Adipocyte (in vitro differentiated cells): ENCODE results near the gene RUSF1.

Source experiments
- DNase-seq: peaks from one replicate; pipeline ENCODE4 v3.0.0-alpha.2; 2015; ENCODE audit warnings: low read depth
- H3K27me3 ChIP-seq: replicated peaks from 2 replicates; pipeline ENCODE4 v1.7.0; 2013; ENCODE audit warnings: mild to moderate bottlenecking, low read length, moderate library complexity; ENCODE audit not compliant: control insufficient read depth, insufficient read depth
- H3K36me3 ChIP-seq: 2 replicates; pipeline ENCODE4 v1.7.0; 2013; ENCODE audit warnings: low read length, mild to moderate bottlenecking, moderate library complexity; ENCODE audit not compliant: control insufficient read depth, insufficient read depth, severe bottlenecking
- H3K4me1 ChIP-seq: 2 replicates; pipeline ENCODE4 v1.7.0; 2013; ENCODE audit warnings: mild to moderate bottlenecking, low read length, moderate library complexity; ENCODE audit not compliant: control insufficient read depth, insufficient read depth
- H3K4me3 ChIP-seq: 2 replicates; pipeline ENCODE4 v1.7.0; 2013; ENCODE audit warnings: mild to moderate bottlenecking, low read length, moderate library complexity
- H3K9ac ChIP-seq: 2 replicates; pipeline ENCODE4 v1.7.0; 2013; ENCODE audit warnings: mild to moderate bottlenecking, low read length, moderate library complexity
- H3K9me3 ChIP-seq: 2 replicates; pipeline ENCODE4 v1.7.0; 2013; ENCODE audit warnings: mild to moderate bottlenecking, low read length, moderate library complexity; ENCODE audit not compliant: control insufficient read depth

RUSF1 gene

GRCh38 chr16:31473264-31473984, 34.8 kb downstream of the RUSF1 start:
- H3K36me3 ChIP-seq: peaks cover 21% of the 10 kb centered on the region
- no peaks in the 10 kb centered on the region for H3K27me3 ChIP-seq
- no peaks in the 10 kb centered on the region for H3K9me3 ChIP-seq

GRCh38 chr16:31472709-31473203, 35.4 kb downstream of the RUSF1 start:
- peak overlapping the region; percentile 94 for H3K9ac ChIP-seq
- no peaks in the 10 kb centered on the region for H3K27me3 ChIP-seq
- H3K4me1 ChIP-seq: peaks cover 27% of the 10 kb centered on the region
- H3K9me3 ChIP-seq: no peaks in the 10 kb centered on the region
- peak; percentile 89 for DNase-seq
- peak overlapping the region; percentile 87 for H3K4me3 ChIP-seq
- H3K36me3 ChIP-seq: peaks cover 16% of the 10 kb centered on the region

More at GRCh38 chr16:31473264-31473984, 34.8 kb downstream of the RUSF1 start:
- Histone ChIP-seq H3K9ac (no peak overlapping the region), H3K4me3 (peak overlapping the region; percentile 87), H3K4me1 (peaks cover 27% of the 10 kb centered on the region)
- DNase-seq: no peak

- DNase-seq: peak; percentile 90
- H3K27me3 ChIP-seq: no peaks in the 10 kb centered on the region
- H3K9me3 ChIP-seq: no peaks in the 10 kb centered on the region
- peaks cover 27% of the 10 kb centered on the region for H3K4me1 ChIP-seq
- H3K4me3 ChIP-seq: peak within 1 kb of the TSS; percentile 87
- H3K9ac ChIP-seq: peak within 1 kb of the TSS; percentile 94
- peaks cover 14% of the 10 kb centered on the region for H3K36me3 ChIP-seq
Measured at GRCh38 chr16:31471875-31472708, 36.1 kb downstream of the RUSF1 start, which contains the start of gene TGFB1I1. Gene TGFB1I1, plus strand, starts transcription at chr16:31472152. Its CDS starts 37 bp downstream, at chr16:31472189.

- no peaks in the 10 kb centered on the region for H3K27me3 ChIP-seq
- H3K36me3 ChIP-seq: peaks cover 18% of the 10 kb centered on the region
- peaks cover 27% of the 10 kb centered on the region for H3K4me1 ChIP-seq
- peak; percentile 33 for DNase-seq
- peak overlapping the region; percentile 94 for H3K9ac ChIP-seq
- no peaks in the 10 kb centered on the region for H3K9me3 ChIP-seq
- H3K4me3 ChIP-seq: peak overlapping the region; percentile 87
Measured at GRCh38 chr16:31471241-31471874, 36.8 kb downstream of the RUSF1 start.

- Histone ChIP-seq H3K9ac (no peak overlapping the region), H3K36me3 (peaks cover 18% of the 10 kb centered on the region), H3K9me3 (no peaks in the 10 kb centered on the region), H3K27me3 (no peaks in the 10 kb centered on the region), H3K4me3 (no peak overlapping the region), H3K4me1 (peaks cover 27% of the 10 kb centered on the region)
- DNase-seq: no peak
Measured at GRCh38 chr16:31470615-31471014, 37.6 kb downstream of the RUSF1 start.

GRCh38 chr16:31467858-31468257, 40.3 kb downstream of the RUSF1 start:
- Histone ChIP-seq H3K36me3 (peaks cover 26% of the 10 kb centered on the region), H3K4me1 (peaks cover 11% of the 10 kb centered on the region), H3K9me3 (no peaks in the 10 kb centered on the region), H3K27me3 (no peaks in the 10 kb centered on the region), H3K9ac (no peak overlapping the region), H3K4me3 (no peak overlapping the region)
- no peak for DNase-seq

- H3K9ac ChIP-seq: no peak overlapping the region
- H3K4me3 ChIP-seq: no peak overlapping the region
- DNase-seq: no peak
- H3K36me3 ChIP-seq: peaks cover 32% of the 10 kb centered on the region
- no peaks in the 10 kb centered on the region for H3K27me3 ChIP-seq
- no peaks in the 10 kb centered on the region for H3K9me3 ChIP-seq
- peaks cover 7% of the 10 kb centered on the region for H3K4me1 ChIP-seq
Measured at GRCh38 chr16:31467151-31467773, 40.9 kb downstream of the RUSF1 start.

- no peaks in the 10 kb centered on the region for H3K9me3 ChIP-seq
- H3K4me1 ChIP-seq: peaks cover 3% of the 10 kb centered on the region
- no peak overlapping the region for H3K9ac ChIP-seq
- H3K27me3 ChIP-seq: no peaks in the 10 kb centered on the region
- H3K36me3 ChIP-seq: peaks cover 37% of the 10 kb centered on the region
- no peak overlapping the region for H3K4me3 ChIP-seq
- DNase-seq: no peak
Measured at GRCh38 chr16:31466381-31466841, 41.8 kb downstream of the RUSF1 start.

GRCh38 chr16:31465788-31466370, 42.3 kb downstream of the RUSF1 start:
- no peaks in the 10 kb centered on the region for H3K27me3 ChIP-seq
- H3K36me3 ChIP-seq: peaks cover 37% of the 10 kb centered on the region

GRCh38 chr16:31464781-31465260, 43.4 kb downstream of the RUSF1 start:
- Histone ChIP-seq H3K27me3 (no peaks in the 10 kb centered on the region), H3K4me3 (no peak overlapping the region), H3K9me3 (no peaks in the 10 kb centered on the region), H3K36me3 (peaks cover 37% of the 10 kb centered on the region), H3K4me1 (peaks cover 9% of the 10 kb centered on the region), H3K9ac (no peak overlapping the region)
- no peak for DNase-seq

More at GRCh38 chr16:31465788-31466370, 42.3 kb downstream of the RUSF1 start:
- DNase-seq: no peak
- H3K9me3 ChIP-seq: no peaks in the 10 kb centered on the region
- no peaks in the 10 kb centered on the region for H3K4me1 ChIP-seq
- no peak overlapping the region for H3K4me3 ChIP-seq
- H3K9ac ChIP-seq: no peak overlapping the region
